Measurements from ENCODE around the gene WSB1.

GRCh38 chr17:27354051-27354490 is 60.2 kb downstream of the WSB1 start:
- TF ChIP-seq POLR2AphosphoS5 (IDR thresholded peaks at IDR 0.05; ENCODE audit: low read depth) = no peak
- TF ChIP-seq CTCF (IDR thresholded peaks at IDR 0.05; ENCODE audit: insufficient read depth, low read length) = no peak
- TF ChIP-seq REST (IDR thresholded peaks at IDR 0.05; ENCODE audit: insufficient replicate concordance, low read depth) = no peak
- no peak for TF ChIP-seq SPI1 (IDR thresholded peaks at IDR 0.05; ENCODE audit: borderline replicate concordance, low read depth)
- TF ChIP-seq GABPA (IDR thresholded peaks at IDR 0.05; ENCODE audit: low read depth) = no peak
